Activated T-cell treated with anti-CD3 and anti-CD28 coated beads for 48 hours (primary cell): ENCODE measurements around the gene GAK.
"Not testable (repeated sequence)": the region's sequence is repeated elsewhere in the genome, so short reads cannot be mapped to it uniquely, and the experiment has no call there.

Experiments used
- DNase-seq: peaks from one replicate; pipeline ENCODE4 v3.0.0-alpha.2; 2020; ENCODE audit warnings: low read depth

GAK gene

GRCh38 chr4:931960-932712, at the start of gene GAK, which contains the start of gene TMEM175:
Gene GAK (minus strand): TSS chr4:932316. CDS start chr4:932187, 129 bp downstream.
Gene TMEM175 (plus strand): TSS chr4:932460. CDS start chr4:947740, 15,280 bp downstream.
- peak; percentile 99 for DNase-seq

GRCh38 chr4:978957-979701, 47.0 kb upstream of the GAK start:
- DNase-seq: no peak

- DNase-seq: not testable (repeated sequence)
Observed at GRCh38 chr4:976016-976415, 43.9 kb upstream of the GAK start.

- DNase-seq: no peak
Observed at GRCh38 chr4:974668-975067, 42.6 kb upstream of the GAK start.

GRCh38 chr4:973431-974397, 41.6 kb upstream of the GAK start, which contains the start of gene DGKQ:
Gene DGKQ (minus strand): TSS chr4:973569. CDS start chr4:973482, 87 bp downstream.
- DNase-seq: peak; percentile 88

- DNase-seq: peak; percentile 41
Observed at GRCh38 chr4:972651-973424, 40.7 kb upstream of the GAK start.

GRCh38 chr4:971666-972500, 39.8 kb upstream of the GAK start:
- no peak for DNase-seq

GRCh38 chr4:970854-971520, 38.9 kb upstream of the GAK start:
- DNase-seq: no peak

- DNase-seq: no peak
Observed at GRCh38 chr4:970046-970745, 38.1 kb upstream of the GAK start.

- DNase-seq: no peak
Observed at GRCh38 chr4:968621-969394, 36.7 kb upstream of the GAK start.

- DNase-seq: no peak
Observed at GRCh38 chr4:968221-968620, 36.1 kb upstream of the GAK start.

- DNase-seq: no peak
Observed at GRCh38 chr4:967113-968104, 35.3 kb upstream of the GAK start.

- no peak for DNase-seq
Observed at GRCh38 chr4:966266-967112, 34.4 kb upstream of the GAK start.

- no peak for DNase-seq
Observed at GRCh38 chr4:965766-966134, 33.6 kb upstream of the GAK start.

- DNase-seq: no peak
Observed at GRCh38 chr4:965048-965765, 33.1 kb upstream of the GAK start.
